ENCODE data around the gene IPO7.

The IPO7 gene

DNA sequence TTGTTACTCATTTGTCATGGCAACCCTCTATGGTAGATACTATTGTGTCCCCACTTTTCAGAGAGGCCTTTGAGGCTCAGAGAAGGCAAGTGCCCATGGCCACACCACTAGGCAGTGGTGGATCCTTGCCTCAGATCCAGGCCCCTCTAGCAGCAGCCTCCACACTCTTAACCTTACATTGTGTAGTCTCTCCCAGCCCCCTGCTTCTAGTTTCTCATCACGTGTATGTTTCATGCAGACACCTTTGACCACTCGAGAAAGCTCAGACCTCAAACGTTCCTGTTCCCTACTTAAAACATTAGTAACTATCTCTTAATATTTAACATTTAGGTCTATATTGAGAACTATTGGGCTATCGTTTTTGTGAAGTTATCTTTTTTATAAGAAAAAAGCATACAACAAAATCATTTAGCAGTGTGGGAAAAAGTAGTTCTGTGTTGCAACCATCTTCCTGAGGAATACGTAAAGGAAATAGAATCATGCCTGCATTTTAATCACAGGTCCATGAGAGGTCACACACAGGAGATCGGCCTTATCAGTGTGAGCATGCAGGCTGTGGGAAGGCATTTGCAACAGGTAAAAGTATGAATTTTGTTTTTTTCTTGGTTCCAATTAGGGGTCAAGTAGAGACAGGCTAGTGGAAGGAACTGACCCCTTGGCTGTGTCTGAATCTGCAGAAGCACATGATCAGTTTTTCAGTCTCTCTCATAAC lies 111.5 kb downstream of the IPO7 start:
- no peak for DNase-seq
